ENCODE measurements around the gene SLC28A1.

The SLC28A1 gene

GRCh38 chr15:84917452-84917851, 33.0 kb downstream of the SLC28A1 start:
- Histone ChIP-seq H3K4me2 (ENCODE audit: insufficient read depth, low read length) (no peak overlapping the region), H3K27ac (ENCODE audit: low read length) (no peak overlapping the region), H3K9ac (ENCODE audit: low read depth, low read length) (no peak overlapping the region), H3K9me3 (ENCODE audit: insufficient read depth, low read length, severe bottlenecking) (no peaks in the 10 kb centered on the region), H2AFZ (ENCODE audit: low read depth, low read length) (no peak overlapping the region), H3K27me3 (ENCODE audit: insufficient read depth, low read length, poor library complexity) (peaks cover 10% of the 10 kb centered on the region), H3K79me2 (ENCODE audit: insufficient read depth, low read length) (no peaks in the 10 kb centered on the region), H3K4me1 (ENCODE audit: insufficient read depth, low read length) (peaks cover 7% of the 10 kb centered on the region), H3K36me3 (ENCODE audit: insufficient read depth, low read length) (no peaks in the 10 kb centered on the region), H3K4me3 (ENCODE audit: low read depth in 1 of 2, low read length in 2 of 2) (no peak overlapping the region), H4K20me1 (ENCODE audit: insufficient read depth, low read length) (no peaks in the 10 kb centered on the region)
- no peak for DNase-seq
- TF ChIP-seq CTCF (IDR thresholded peaks at IDR 0.05; ENCODE audit: borderline replicate concordance, extremely low read depth, low read length, poor library complexity, severe bottlenecking) (no peak), EZH2 (IDR thresholded peaks at IDR 0.05; ENCODE audit: borderline replicate concordance, low read depth, low read length, severe bottlenecking) (no peak)
- no peak for ATAC-seq (ENCODE audit: insufficient read depth, low read depth)

- Histone ChIP-seq H3K79me2 (ENCODE audit: insufficient read depth, low read length) (no peaks in the 10 kb centered on the region), H4K20me1 (ENCODE audit: insufficient read depth, low read length) (no peaks in the 10 kb centered on the region), H3K4me1 (ENCODE audit: insufficient read depth, low read length) (peaks cover 7% of the 10 kb centered on the region), H3K27me3 (ENCODE audit: insufficient read depth, low read length, poor library complexity) (peaks cover 7% of the 10 kb centered on the region), H3K4me2 (ENCODE audit: insufficient read depth, low read length) (no peak overlapping the region), H3K9me3 (ENCODE audit: insufficient read depth, low read length, severe bottlenecking) (no peaks in the 10 kb centered on the region), H3K36me3 (ENCODE audit: insufficient read depth, low read length) (no peaks in the 10 kb centered on the region), H3K4me3 (ENCODE audit: low read depth in 1 of 2, low read length in 2 of 2) (no peak overlapping the region), H3K27ac (ENCODE audit: low read length) (no peak overlapping the region), H2AFZ (ENCODE audit: low read depth, low read length) (no peak overlapping the region), H3K9ac (ENCODE audit: low read depth, low read length) (no peak overlapping the region)
- no peak for TF ChIP-seq EZH2 (IDR thresholded peaks at IDR 0.05; ENCODE audit: borderline replicate concordance, low read depth, low read length, severe bottlenecking)
- TF ChIP-seq CTCF (IDR thresholded peaks at IDR 0.05; ENCODE audit: borderline replicate concordance, extremely low read depth, low read length, poor library complexity, severe bottlenecking), result no peak
- DNase-seq (no peak), ATAC-seq (ENCODE audit: insufficient read depth, low read depth) (no peak)
Measured at GRCh38 chr15:84919106-84919667, 34.7 kb downstream of the SLC28A1 start.

GRCh38 chr15:84921121-84921520, 36.7 kb downstream of the SLC28A1 start:
- Histone ChIP-seq H3K9me3 (ENCODE audit: insufficient read depth, low read length, severe bottlenecking) (no peaks in the 10 kb centered on the region), H3K9ac (ENCODE audit: low read depth, low read length) (no peak overlapping the region), H3K4me3 (ENCODE audit: low read depth in 1 of 2, low read length in 2 of 2) (no peak overlapping the region), H3K4me2 (ENCODE audit: insufficient read depth, low read length) (no peak overlapping the region), H3K4me1 (ENCODE audit: insufficient read depth, low read length) (no peaks in the 10 kb centered on the region), H3K27ac (ENCODE audit: low read length) (no peak overlapping the region), H4K20me1 (ENCODE audit: insufficient read depth, low read length) (no peaks in the 10 kb centered on the region), H3K36me3 (ENCODE audit: insufficient read depth, low read length) (no peaks in the 10 kb centered on the region), H2AFZ (ENCODE audit: low read depth, low read length) (no peak overlapping the region), H3K27me3 (ENCODE audit: insufficient read depth, low read length, poor library complexity) (peaks cover 7% of the 10 kb centered on the region), H3K79me2 (ENCODE audit: insufficient read depth, low read length) (no peaks in the 10 kb centered on the region)
- TF ChIP-seq CTCF (IDR thresholded peaks at IDR 0.05; ENCODE audit: borderline replicate concordance, extremely low read depth, low read length, poor library complexity, severe bottlenecking) (no peak), EZH2 (IDR thresholded peaks at IDR 0.05; ENCODE audit: borderline replicate concordance, low read depth, low read length, severe bottlenecking) (no peak)
- ATAC-seq (ENCODE audit: insufficient read depth, low read depth) (no peak), DNase-seq (no peak)

GRCh38 chr15:84922530-84922929, 38.1 kb downstream of the SLC28A1 start:
- Histone ChIP-seq H3K27me3 (ENCODE audit: insufficient read depth, low read length, poor library complexity) (peaks cover 7% of the 10 kb centered on the region), H2AFZ (ENCODE audit: low read depth, low read length) (no peak overlapping the region), H3K36me3 (ENCODE audit: insufficient read depth, low read length) (no peaks in the 10 kb centered on the region), H3K4me2 (ENCODE audit: insufficient read depth, low read length) (no peak overlapping the region), H3K4me1 (ENCODE audit: insufficient read depth, low read length) (no peaks in the 10 kb centered on the region), H3K9me3 (ENCODE audit: insufficient read depth, low read length, severe bottlenecking) (no peaks in the 10 kb centered on the region), H3K27ac (ENCODE audit: low read length) (no peak overlapping the region), H4K20me1 (ENCODE audit: insufficient read depth, low read length) (no peaks in the 10 kb centered on the region), H3K4me3 (ENCODE audit: low read depth in 1 of 2, low read length in 2 of 2) (no peak overlapping the region), H3K9ac (ENCODE audit: low read depth, low read length) (no peak overlapping the region), H3K79me2 (ENCODE audit: insufficient read depth, low read length) (no peaks in the 10 kb centered on the region)
- ATAC-seq (ENCODE audit: insufficient read depth, low read depth) (no peak), DNase-seq (no peak)
- TF ChIP-seq EZH2 (IDR thresholded peaks at IDR 0.05; ENCODE audit: borderline replicate concordance, low read depth, low read length, severe bottlenecking), result no peak
- no peak for TF ChIP-seq CTCF (IDR thresholded peaks at IDR 0.05; ENCODE audit: borderline replicate concordance, extremely low read depth, low read length, poor library complexity, severe bottlenecking)

All from DND-41 (cell line).